ENCODE data around the gene PWWP2B.
"Not testable (repeated sequence)": the region's sequence is repeated elsewhere in the genome, so short reads cannot be mapped to it uniquely, and the experiment has no call there.

PWWP2B gene

GRCh38 chr10:132382231-132382922 lies 14.6 kb upstream of the PWWP2B start:
- DNase-seq (ENCODE audit: low spot score), result no peak

GRCh38 chr10:132383101-132383500 lies 13.9 kb upstream of the PWWP2B start:
- DNase-seq (ENCODE audit: low spot score), result no peak

GRCh38 chr10:132383751-132384196 lies 13.2 kb upstream of the PWWP2B start:
- DNase-seq (ENCODE audit: low spot score), result no peak

GRCh38 chr10:132384618-132385388 lies 12.2 kb upstream of the PWWP2B start:
- no peak for DNase-seq (ENCODE audit: low spot score)

- DNase-seq (ENCODE audit: low spot score), result no peak
Measured at GRCh38 chr10:132385389-132385667, 11.7 kb upstream of the PWWP2B start.

GRCh38 chr10:132385721-132386418 lies 11.1 kb upstream of the PWWP2B start:
- no peak for DNase-seq (ENCODE audit: low spot score)

GRCh38 chr10:132386419-132386831 lies 10.6 kb upstream of the PWWP2B start:
- no peak for DNase-seq (ENCODE audit: low spot score)

GRCh38 chr10:132386896-132387295 lies 10.1 kb upstream of the PWWP2B start:
- DNase-seq (ENCODE audit: low spot score), result not testable (repeated sequence)

GRCh38 chr10:132387764-132388210 lies 9.2 kb upstream of the PWWP2B start:
- peak; percentile 88 for DNase-seq (ENCODE audit: low spot score)

- no peak for DNase-seq (ENCODE audit: low spot score)
Measured at GRCh38 chr10:132388891-132389432, 8.0 kb upstream of the PWWP2B start.

GRCh38 chr10:132389433-132390169 lies 7.4 kb upstream of the PWWP2B start:
- DNase-seq (ENCODE audit: low spot score), result no peak

GRCh38 chr10:132390170-132390920 lies 6.7 kb upstream of the PWWP2B start:
- DNase-seq (ENCODE audit: low spot score), result no peak

- DNase-seq (ENCODE audit: low spot score), result no peak
Measured at GRCh38 chr10:132390921-132391675, 5.9 kb upstream of the PWWP2B start.

- no peak for DNase-seq (ENCODE audit: low spot score)
Measured at GRCh38 chr10:132391676-132392020, 5.4 kb upstream of the PWWP2B start.

GRCh38 chr10:132392184-132392800 lies 4.7 kb upstream of the PWWP2B start:
- no peak for DNase-seq (ENCODE audit: low spot score)

GRCh38 chr10:132392811-132393694 lies 3.9 kb upstream of the PWWP2B start:
- no peak for DNase-seq (ENCODE audit: low spot score)

- DNase-seq (ENCODE audit: low spot score), result no peak
Measured at GRCh38 chr10:132393695-132394181, 3.3 kb upstream of the PWWP2B start.

- no peak for DNase-seq (ENCODE audit: low spot score)
Measured at GRCh38 chr10:132394201-132394811, 2.7 kb upstream of the PWWP2B start.

All from ecto neural progenitor cell (in vitro differentiated cells).